Activated B cell treated with CpG ODN at 0.5 μM for 24 hours (primary cell): ENCODE results near the gene ADCY1. TPM values are rescaled to one million over a fixed set of nuclear protein-coding genes. Genes with fewer than 3 reads are reported as not detected.

Experiments
- ATAC-seq: fragments of 200-7000 bp; cut with Tn5 transposase; one replicate; pipeline ENCODE4 v1.10.0; 2021; ENCODE audit warnings: low read depth, mild to moderate bottlenecking, moderate library complexity
- CTCF ChIA-PET: fragments of 350-600 bp; sonication (Branson Sonifier 250); formaldehyde crosslinking; loops from one replicate; lab custom pipeline; 2021; ENCODE audit warnings: antibody characterized with exemption; lab: Charles Lee
- POLR2A ChIA-PET: fragments of 350-600 bp; sonication (Branson Sonifier 250); formaldehyde crosslinking; loops from one replicate; lab custom pipeline; 2021; ENCODE audit warnings: antibody characterized with exemption; lab: Charles Lee
- DNase-seq: peaks from one replicate; pipeline ENCODE4 v3.0.0; 2022
- H3K27ac Mint-ChIP-seq: one replicate; pipeline ENCODE4 v1.8.0; 2020; ENCODE audit warnings: mixed read lengths
- H3K27me3 Mint-ChIP-seq: one replicate; pipeline ENCODE4 v1.8.0; 2021; ENCODE audit warnings: mixed read lengths
- H3K36me3 Mint-ChIP-seq: one replicate; pipeline ENCODE4 v1.8.0; 2021; ENCODE audit warnings: low read depth, mixed read lengths
- H3K4me1 Mint-ChIP-seq: one replicate; pipeline ENCODE4 v1.8.0; 2021; ENCODE audit warnings: mixed read lengths
- H3K4me3 Mint-ChIP-seq: one replicate; pipeline ENCODE4 v1.8.0; 2020; ENCODE audit warnings: mild to moderate bottlenecking, mixed read lengths
- H3K9me3 Mint-ChIP-seq: one replicate; pipeline ENCODE4 v1.8.0; 2020; ENCODE audit warnings: mixed read lengths
- intact Hi-C: fragments of 100-400 bp; cut with micrococcal nuclease; formaldehyde crosslinking; loops from one replicate; pipeline ENCODE4 v1.15.1; 2024
- total RNA-seq: library from RNA; stranded (reverse); gene quantifications from 2 replicates; pipeline ENCODE4 v1.2.3, GENCODE V29; 2022
- TF ChIP-seq, protein P1 (sequence below): fragments of 200-600 bp; IDR thresholded peaks from one replicate; pipeline ENCODE4 v1.8.0; 2022; ENCODE audit warnings: antibody characterized with exemption, mild to moderate bottlenecking

ADCY1 gene
- total RNA-seq, 1 donor from 2014 or later, result not detected

DNA sequence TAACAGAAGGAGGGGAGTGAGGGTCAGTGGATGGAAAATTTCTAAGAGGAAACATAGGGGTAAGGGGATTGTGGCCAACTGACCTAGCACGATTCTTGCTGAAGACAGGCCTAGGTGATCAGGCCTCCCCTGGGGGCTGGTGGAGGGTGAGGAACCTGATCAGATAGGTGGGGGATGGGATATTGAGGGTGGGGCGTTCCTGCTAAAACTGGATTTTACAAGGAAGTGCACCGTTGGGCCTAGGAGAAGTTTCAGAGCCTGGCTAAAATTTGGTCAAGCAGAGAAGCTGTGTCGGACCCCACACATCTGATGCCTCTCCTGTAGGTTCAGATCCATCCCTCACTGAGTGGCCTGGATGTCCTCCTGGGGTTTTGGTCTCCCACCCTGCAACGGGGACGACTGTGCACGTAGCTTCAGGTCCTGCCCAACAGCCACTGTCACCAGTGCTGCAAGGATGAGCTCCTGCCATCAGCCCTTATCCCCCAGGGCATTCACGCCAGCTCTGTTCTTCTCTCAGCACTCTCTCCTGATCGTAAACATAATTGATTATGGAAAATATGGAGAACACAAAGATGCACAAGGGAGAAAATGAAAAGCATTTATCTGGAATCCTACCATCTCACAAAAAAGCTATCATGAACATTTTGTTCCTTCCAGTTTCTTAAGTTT is 89.9 kb downstream of the ADCY1 start:
- H3K27me3 Mint-ChIP-seq, result no peaks in the 10 kb centered on the region
- no peak overlapping the region for H3K27ac Mint-ChIP-seq
- POLR2A ChIA-PET, result no interaction called here
- TF ChIP-seq, protein P1, sequence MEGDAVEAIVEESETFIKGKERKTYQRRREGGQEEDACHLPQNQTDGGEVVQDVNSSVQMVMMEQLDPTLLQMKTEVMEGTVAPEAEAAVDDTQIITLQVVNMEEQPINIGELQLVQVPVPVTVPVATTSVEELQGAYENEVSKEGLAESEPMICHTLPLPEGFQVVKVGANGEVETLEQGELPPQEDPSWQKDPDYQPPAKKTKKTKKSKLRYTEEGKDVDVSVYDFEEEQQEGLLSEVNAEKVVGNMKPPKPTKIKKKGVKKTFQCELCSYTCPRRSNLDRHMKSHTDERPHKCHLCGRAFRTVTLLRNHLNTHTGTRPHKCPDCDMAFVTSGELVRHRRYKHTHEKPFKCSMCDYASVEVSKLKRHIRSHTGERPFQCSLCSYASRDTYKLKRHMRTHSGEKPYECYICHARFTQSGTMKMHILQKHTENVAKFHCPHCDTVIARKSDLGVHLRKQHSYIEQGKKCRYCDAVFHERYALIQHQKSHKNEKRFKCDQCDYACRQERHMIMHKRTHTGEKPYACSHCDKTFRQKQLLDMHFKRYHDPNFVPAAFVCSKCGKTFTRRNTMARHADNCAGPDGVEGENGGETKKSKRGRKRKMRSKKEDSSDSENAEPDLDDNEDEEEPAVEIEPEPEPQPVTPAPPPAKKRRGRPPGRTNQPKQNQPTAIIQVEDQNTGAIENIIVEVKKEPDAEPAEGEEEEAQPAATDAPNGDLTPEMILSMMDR, result no peak
- DNase-seq (no peak), ATAC-seq (no peak)
- intact Hi-C loops, result no loop called here
- no peaks in the 10 kb centered on the region for H3K9me3 Mint-ChIP-seq
- no peaks in the 10 kb centered on the region for H3K36me3 Mint-ChIP-seq
- CTCF ChIA-PET, result no interaction called here
- no peak overlapping the region for H3K4me3 Mint-ChIP-seq
- no peaks in the 10 kb centered on the region for H3K4me1 Mint-ChIP-seq

DNA sequence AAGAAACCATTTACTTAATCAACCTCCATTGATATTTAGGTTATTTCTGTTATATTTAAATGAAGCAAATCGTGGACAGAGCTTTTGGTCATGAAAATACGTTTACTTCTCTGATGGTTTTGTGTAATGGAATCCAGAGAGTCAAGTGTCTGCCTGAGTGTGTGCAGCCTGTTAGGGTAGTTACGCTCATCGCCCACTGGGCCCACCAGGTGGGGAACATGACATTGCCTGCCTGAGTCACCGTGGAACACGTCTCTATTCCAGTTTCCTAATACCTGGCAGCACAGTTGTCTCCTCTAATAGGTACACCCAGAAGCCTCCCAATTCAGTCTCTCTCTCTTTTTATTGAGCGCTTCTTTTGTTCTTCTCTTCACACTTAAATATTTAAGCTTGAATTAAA is 91.0 kb downstream of the ADCY1 start:
- intact Hi-C loops, result no loop called here
- Mint-ChIP-seq H3K4me1 (no peaks in the 10 kb centered on the region), H3K4me3 (no peak overlapping the region), H3K27ac (no peak overlapping the region), H3K9me3 (no peaks in the 10 kb centered on the region), H3K36me3 (no peaks in the 10 kb centered on the region), H3K27me3 (no peaks in the 10 kb centered on the region)
- ChIA-PET POLR2A (no interaction called here), CTCF (no interaction called here)
- no peak for DNase-seq
- TF ChIP-seq, protein P1, result no peak
- no peak for ATAC-seq

DNA sequence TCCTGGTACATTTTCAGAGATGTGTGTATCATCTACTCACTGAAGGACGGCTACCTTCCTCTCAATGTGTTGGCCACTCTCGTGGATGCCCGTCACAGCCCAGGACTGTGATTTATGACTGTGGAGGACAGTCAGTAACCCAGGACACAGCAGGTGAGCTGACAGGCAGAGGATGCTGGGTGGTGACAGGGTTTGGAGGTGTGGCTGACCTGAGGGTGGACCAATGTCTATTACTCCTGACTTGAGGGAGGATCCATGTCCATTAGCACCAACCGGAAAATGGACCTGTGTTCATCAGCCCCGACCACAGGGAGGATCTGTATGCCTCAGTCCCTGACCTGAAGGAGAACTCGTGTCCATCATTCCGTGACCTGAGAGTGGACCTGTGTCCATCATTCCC is 96.1 kb downstream of the ADCY1 start:
- Mint-ChIP-seq H3K4me3 (no peak overlapping the region), H3K9me3 (peaks cover 3% of the 10 kb centered on the region), H3K36me3 (no peaks in the 10 kb centered on the region), H3K4me1 (no peaks in the 10 kb centered on the region), H3K27ac (no peak overlapping the region), H3K27me3 (no peaks in the 10 kb centered on the region)
- ChIA-PET CTCF (no interaction called here), POLR2A (interaction anchor here (0.5 kb wide), 1 partner anchor 9 kb away, joined by 3 read pairs; no protein-coding TSS in a partner anchor)
- ATAC-seq, result no peak
- no peak for DNase-seq
- intact Hi-C loops, result no loop called here
- TF ChIP-seq, protein P1, result no peak

DNA sequence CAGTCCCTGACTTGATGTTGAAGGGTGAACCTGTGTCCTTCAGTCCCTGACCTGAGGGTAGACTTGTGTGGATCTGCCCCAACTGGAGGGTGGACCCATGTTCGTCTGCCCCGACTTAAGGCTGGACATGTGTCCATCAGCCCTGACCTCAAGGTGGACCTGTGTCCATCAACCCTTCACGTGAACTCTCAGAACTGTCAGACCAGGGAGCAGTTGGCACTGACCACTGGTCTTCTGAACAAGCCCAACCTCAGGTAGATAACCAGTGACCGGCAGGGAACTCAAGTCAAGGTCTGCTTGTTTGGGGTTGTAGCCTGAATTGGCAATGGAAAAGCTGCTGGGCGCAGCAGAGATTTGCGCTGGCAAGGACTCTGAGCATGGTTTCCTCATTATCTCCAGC is 96.5 kb downstream of the ADCY1 start:
- DNase-seq (no peak), ATAC-seq (no peak)
- ChIA-PET POLR2A (interaction anchor here (0.5 kb wide), 1 partner anchor 8 kb away, joined by 3 read pairs; no protein-coding TSS in a partner anchor), CTCF (no interaction called here)
- Mint-ChIP-seq H3K4me1 (no peaks in the 10 kb centered on the region), H3K4me3 (no peak overlapping the region), H3K27me3 (peaks cover 2% of the 10 kb centered on the region), H3K9me3 (peaks cover 3% of the 10 kb centered on the region), H3K27ac (no peak overlapping the region), H3K36me3 (no peaks in the 10 kb centered on the region)
- TF ChIP-seq, protein P1, result no peak
- intact Hi-C loops, result no loop called here

DNA sequence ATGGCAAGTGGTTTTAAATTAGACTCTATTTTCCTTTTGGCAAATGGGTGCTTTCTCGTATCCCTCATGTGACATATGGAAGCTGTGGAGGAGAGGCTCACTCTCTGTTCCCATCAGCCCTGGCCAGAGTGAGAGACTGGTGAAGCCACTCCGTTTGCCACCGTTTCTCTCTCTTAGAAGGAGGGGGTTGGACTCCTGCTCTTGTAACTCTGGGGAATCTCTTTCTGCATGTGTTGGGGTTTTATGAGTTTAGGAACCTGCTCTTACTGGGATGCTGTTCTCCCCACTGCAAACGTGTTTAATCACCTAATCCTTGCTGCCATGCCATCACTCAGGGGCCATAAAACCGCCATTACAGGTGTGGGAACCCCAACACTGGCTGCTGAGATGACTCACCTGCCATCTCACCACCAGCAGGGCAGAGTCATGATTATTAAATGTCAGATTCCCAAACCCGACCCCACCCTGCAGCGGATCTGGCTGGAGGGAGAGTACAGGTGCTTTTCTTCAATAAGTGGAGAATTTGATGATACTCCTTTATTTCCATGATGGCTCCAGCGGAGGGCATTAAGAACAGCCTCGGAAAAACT is 103.2 kb downstream of the ADCY1 start:
- Mint-ChIP-seq H3K27ac (no peak overlapping the region), H3K4me1 (no peaks in the 10 kb centered on the region), H3K27me3 (peaks cover 9% of the 10 kb centered on the region), H3K9me3 (peaks cover 3% of the 10 kb centered on the region), H3K4me3 (no peak overlapping the region), H3K36me3 (no peaks in the 10 kb centered on the region)
- intact Hi-C loops, result no loop called here
- POLR2A ChIA-PET, result no interaction called here
- DNase-seq, result no peak
- TF ChIP-seq, protein P1, result no peak
- CTCF ChIA-PET, result no interaction called here
- no peak for ATAC-seq
